K562 (cell line): ENCODE measurements around the gene ZNF8. TPM values are rescaled to one million over a fixed set of nuclear protein-coding genes. Genes with fewer than 3 reads are reported as not detected.

Experiments used
- BRCA1 ChIP-seq, 2 experiments: fragments of 450-650 bp in 1 of 2; sonication (generic) in 1 of 2; formaldehyde crosslinking in 1 of 2; IDR thresholded peaks; 2 replicates each; pipeline versions ENCODE4 v1.5.0 to v1.6.1; 2017 to 2020; ENCODE audit warnings: mild to moderate bottlenecking in 1 of 2, missing genetic modification reagents in 1 of 2
- CBFA2T3 ChIP-seq: fragments of 450-650 bp; IDR thresholded peaks from 2 replicates; pipeline ENCODE4 v1.6.1; 2017
- CBX1 ChIP-seq: sonication (generic); IDR thresholded peaks from 2 replicates; pipeline ENCODE4 v1.6.1; 2016; ENCODE audit warnings: antibody characterized with exemption, low read depth, mild to moderate bottlenecking
- GATA2 ChIP-seq: sonication (generic); formaldehyde crosslinking; IDR thresholded peaks from 2 replicates; pipeline ENCODE4 v1.4.0; 2020; ENCODE audit warnings: mild to moderate bottlenecking, missing genetic modification reagents
- HNRNPLL ChIP-seq: fragments of 200-400 bp; formaldehyde crosslinking; IDR thresholded peaks from 2 replicates; pipeline ENCODE4 v1.6.1; 2017; ENCODE audit warnings: low read length, low read depth, mild to moderate bottlenecking; ENCODE audit not compliant: poor library complexity, severe bottlenecking
- JUN ChIP-seq, 2 experiments: sonication (generic) in 1 of 2; formaldehyde crosslinking in 1 of 2; IDR thresholded peaks; 2 replicates each; pipeline versions ENCODE4 v1.6.1 to v1.8.0; 2012 to 2022; ENCODE audit warnings: borderline replicate concordance in 2 of 2, mild to moderate bottlenecking in 2 of 2, improper control_type of control experiment in 1 of 2, low read depth in 1 of 2, low read length in 1 of 2, missing genetic modification reagents in 1 of 2
- JUNB ChIP-seq: fragments of 450-650 bp; formaldehyde crosslinking; conservative IDR thresholded peaks from 2 replicates; pipeline ENCODE4 v1.4.0; 2020; ENCODE audit warnings: mild to moderate bottlenecking
- L3MBTL2 ChIP-seq: fragments of 450-650 bp; IDR thresholded peaks from 2 replicates; pipeline ENCODE4 v1.6.1; 2016; ENCODE audit warnings: mild to moderate bottlenecking, moderate library complexity
- MECOM ChIP-seq: fragments of 250-450 bp; sonication (Bioruptor Pico); IDR thresholded peaks from 2 replicates; pipeline ENCODE4 v1.8.0; 2022; ENCODE audit warnings: inconsistent platforms
- MYNN ChIP-seq, 2 experiments: sonication (generic); formaldehyde crosslinking in 1 of 2; IDR thresholded peaks; 2 replicates each; pipeline versions ENCODE4 v1.5.0 to v1.6.1; 2016 to 2020; ENCODE audit warnings: antibody characterized with exemption in 1 of 2, missing genetic modification reagents in 1 of 2
- PCBP1 ChIP-seq: fragments of 200-400 bp; formaldehyde crosslinking; IDR thresholded peaks from 2 replicates; pipeline ENCODE4 v1.6.1; 2018; ENCODE audit warnings: mild to moderate bottlenecking, low read depth, low read length; ENCODE audit not compliant: poor library complexity, severe bottlenecking
- POLR2G ChIP-seq: fragments of 200-400 bp; formaldehyde crosslinking; IDR thresholded peaks from 2 replicates; pipeline ENCODE4 v1.6.1; 2017; ENCODE audit warnings: low read depth, mild to moderate bottlenecking, antibody characterized with exemption, low read length, moderate library complexity
- RFX7 ChIP-seq: fragments of 250-450 bp; sonication (Bioruptor Pico); IDR thresholded peaks from 2 replicates; pipeline ENCODE4 v1.5.1; 2021; ENCODE audit warnings: mild to moderate bottlenecking
- SAFB2 ChIP-seq: fragments of 200-400 bp; formaldehyde crosslinking; IDR thresholded peaks from 2 replicates; pipeline ENCODE4 v1.6.1; 2018; ENCODE audit warnings: borderline replicate concordance, low read length, low read depth, moderate library complexity; ENCODE audit not compliant: severe bottlenecking
- SNIP1 ChIP-seq: fragments of 450-650 bp; IDR thresholded peaks from 2 replicates; pipeline ENCODE4 v1.7.1; 2017; ENCODE audit warnings: low read depth, mild to moderate bottlenecking
- STAG1 ChIP-seq: sonication (generic); formaldehyde crosslinking; IDR thresholded peaks from 2 replicates; pipeline ENCODE4 v1.5.0; 2020; ENCODE audit warnings: missing genetic modification reagents, borderline replicate concordance
- SUPT5H ChIP-seq: fragments of 450-650 bp; IDR thresholded peaks from 2 replicates; pipeline ENCODE4 v1.6.1; 2016
- TSC22D4 ChIP-seq: fragments of 450-650 bp; IDR thresholded peaks from 2 replicates; pipeline ENCODE4 v1.6.1; 2016; ENCODE audit warnings: missing genetic modification characterization, missing biosample characterization, control low read depth
- ZBTB17 ChIP-seq: fragments of 450-650 bp; formaldehyde crosslinking; IDR thresholded peaks from 2 replicates; pipeline ENCODE4 v1.4.0; 2020; ENCODE audit warnings: mild to moderate bottlenecking
- polyA plus RNA-seq, 8 experiments: library from polyadenylated mRNA; depleted of rRNA in 4 of 8; stranded (reverse) in 5 of 8; unstranded in 3 of 8; fragments of >200 nt; fragmentation: Nextera tagmentation in 2 of 8; fragmentation: Illumina TruSeq in 1 of 8; extraction: Ambion mirVana in 2 of 8; extraction: Trizol in 1 of 8; gene quantifications; 2 replicates each; pipeline versions ENCODE4 v1.2.1 to v1.2.3, GENCODE V29; 2011 to 2014; ENCODE audit warnings: inconsistent platforms in 1 of 8, missing spikeins in 1 of 8
- total RNA-seq, 7 experiments: library from RNA; depleted of rRNA in 6 of 7; stranded (reverse); fragments of >200 nt in 6 of 7; fragmentation: Illumina TruSeq in 2 of 7; extraction: Trizol in 2 of 7; gene quantifications; 2 replicates each; pipeline versions ENCODE4 v1.2.1 to v1.2.3, GENCODE V29; 2011 to 2021; ENCODE audit warnings: low replicate concordance in 1 of 7
- TF ChIP-seq, protein P1 (sequence below): fragments of 250-450 bp; sonication (Bioruptor Pico); IDR thresholded peaks from 2 replicates; pipeline ENCODE4 v1.4.0; 2020; ENCODE audit warnings: mild to moderate bottlenecking, moderate library complexity, borderline replicate concordance
- TF ChIP-seq, protein P2 (sequence below), 2 experiments: IDR thresholded peaks; 2 replicates each; pipeline ENCODE4 v1.6.1; 2012; ENCODE audit warnings: improper control_type of control experiment in 2 of 2, low read depth in 2 of 2, low read length in 2 of 2, borderline replicate concordance in 1 of 2
- TF ChIP-seq, protein P3 (sequence below): sonication (generic); formaldehyde crosslinking; IDR thresholded peaks from 2 replicates; pipeline ENCODE4 v1.4.0; 2020; ENCODE audit warnings: mild to moderate bottlenecking, missing genetic modification reagents

ZNF8 gene
- total and polyA plus RNA-seq, 9 of the 15 experiments (the other 6 are each of a cell fraction or from before 2014, with no cell fraction given), result 0.71 to 7.7 (median 4.7) TPM

- TF ChIP-seq JUN (IDR thresholded peaks at IDR 0.05; ENCODE audit: borderline replicate concordance, low read depth, low read length) (0 out of 2 replicates have a peak, but pooled peaks have one; percentile 30), JUN (CRISPR knock-in tag; IDR thresholded peaks at IDR 0.05; ENCODE audit: borderline replicate concordance) (no peak), CBX1 (peak; percentile 42; the same call in 1 of the 2 replicates), L3MBTL2 (peak; percentile 62), GATA2 (CRISPR knock-in tag) (no peak), SAFB2 (no peak), SNIP1 (no peak), TSC22D4 (tag) (no peak), RFX7 (no peak), JUNB (CRISPR knock-in tag) (no peak), SUPT5H (peak; percentile 88; the same call in 1 of the 2 replicates), MECOM (CRISPR knock-in tag) (no peak), STAG1 (CRISPR knock-in tag) (no peak), MYNN (IDR thresholded peaks at IDR 0.05) (peak; percentile 94), MYNN (CRISPR knock-in tag; IDR thresholded peaks at IDR 0.05) (no peak), CBFA2T3 (0 out of 2 replicates have a peak, but pooled peaks have one; percentile 11), POLR2G (peak; percentile 90), PCBP1 (peak; percentile 5), HNRNPLL (peak; percentile 80), BRCA1 (IDR thresholded peaks at IDR 0.05) (no peak), BRCA1 (CRISPR knock-in tag; IDR thresholded peaks at IDR 0.05) (no peak), ZBTB17 (CRISPR knock-in tag) (no peak)
- TF ChIP-seq, protein P1, sequence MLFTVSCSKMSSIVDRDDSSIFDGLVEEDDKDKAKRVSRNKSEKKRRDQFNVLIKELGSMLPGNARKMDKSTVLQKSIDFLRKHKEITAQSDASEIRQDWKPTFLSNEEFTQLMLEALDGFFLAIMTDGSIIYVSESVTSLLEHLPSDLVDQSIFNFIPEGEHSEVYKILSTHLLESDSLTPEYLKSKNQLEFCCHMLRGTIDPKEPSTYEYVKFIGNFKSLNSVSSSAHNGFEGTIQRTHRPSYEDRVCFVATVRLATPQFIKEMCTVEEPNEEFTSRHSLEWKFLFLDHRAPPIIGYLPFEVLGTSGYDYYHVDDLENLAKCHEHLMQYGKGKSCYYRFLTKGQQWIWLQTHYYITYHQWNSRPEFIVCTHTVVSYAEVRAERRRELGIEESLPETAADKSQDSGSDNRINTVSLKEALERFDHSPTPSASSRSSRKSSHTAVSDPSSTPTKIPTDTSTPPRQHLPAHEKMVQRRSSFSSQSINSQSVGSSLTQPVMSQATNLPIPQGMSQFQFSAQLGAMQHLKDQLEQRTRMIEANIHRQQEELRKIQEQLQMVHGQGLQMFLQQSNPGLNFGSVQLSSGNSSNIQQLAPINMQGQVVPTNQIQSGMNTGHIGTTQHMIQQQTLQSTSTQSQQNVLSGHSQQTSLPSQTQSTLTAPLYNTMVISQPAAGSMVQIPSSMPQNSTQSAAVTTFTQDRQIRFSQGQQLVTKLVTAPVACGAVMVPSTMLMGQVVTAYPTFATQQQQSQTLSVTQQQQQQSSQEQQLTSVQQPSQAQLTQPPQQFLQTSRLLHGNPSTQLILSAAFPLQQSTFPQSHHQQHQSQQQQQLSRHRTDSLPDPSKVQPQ, result no peak
- TF ChIP-seq, protein P2, sequence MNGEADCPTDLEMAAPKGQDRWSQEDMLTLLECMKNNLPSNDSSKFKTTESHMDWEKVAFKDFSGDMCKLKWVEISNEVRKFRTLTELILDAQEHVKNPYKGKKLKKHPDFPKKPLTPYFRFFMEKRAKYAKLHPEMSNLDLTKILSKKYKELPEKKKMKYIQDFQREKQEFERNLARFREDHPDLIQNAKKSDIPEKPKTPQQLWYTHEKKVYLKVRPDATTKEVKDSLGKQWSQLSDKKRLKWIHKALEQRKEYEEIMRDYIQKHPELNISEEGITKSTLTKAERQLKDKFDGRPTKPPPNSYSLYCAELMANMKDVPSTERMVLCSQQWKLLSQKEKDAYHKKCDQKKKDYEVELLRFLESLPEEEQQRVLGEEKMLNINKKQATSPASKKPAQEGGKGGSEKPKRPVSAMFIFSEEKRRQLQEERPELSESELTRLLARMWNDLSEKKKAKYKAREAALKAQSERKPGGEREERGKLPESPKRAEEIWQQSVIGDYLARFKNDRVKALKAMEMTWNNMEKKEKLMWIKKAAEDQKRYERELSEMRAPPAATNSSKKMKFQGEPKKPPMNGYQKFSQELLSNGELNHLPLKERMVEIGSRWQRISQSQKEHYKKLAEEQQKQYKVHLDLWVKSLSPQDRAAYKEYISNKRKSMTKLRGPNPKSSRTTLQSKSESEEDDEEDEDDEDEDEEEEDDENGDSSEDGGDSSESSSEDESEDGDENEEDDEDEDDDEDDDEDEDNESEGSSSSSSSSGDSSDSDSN (IDR thresholded peaks at IDR 0.05; ENCODE audit: borderline replicate concordance in 1 of 2, low read depth in 2 of 2, low read length in 2 of 2), result 0 out of 4 replicates have a peak, but pooled peaks have one; percentile 41 to 57
- TF ChIP-seq, protein P3, sequence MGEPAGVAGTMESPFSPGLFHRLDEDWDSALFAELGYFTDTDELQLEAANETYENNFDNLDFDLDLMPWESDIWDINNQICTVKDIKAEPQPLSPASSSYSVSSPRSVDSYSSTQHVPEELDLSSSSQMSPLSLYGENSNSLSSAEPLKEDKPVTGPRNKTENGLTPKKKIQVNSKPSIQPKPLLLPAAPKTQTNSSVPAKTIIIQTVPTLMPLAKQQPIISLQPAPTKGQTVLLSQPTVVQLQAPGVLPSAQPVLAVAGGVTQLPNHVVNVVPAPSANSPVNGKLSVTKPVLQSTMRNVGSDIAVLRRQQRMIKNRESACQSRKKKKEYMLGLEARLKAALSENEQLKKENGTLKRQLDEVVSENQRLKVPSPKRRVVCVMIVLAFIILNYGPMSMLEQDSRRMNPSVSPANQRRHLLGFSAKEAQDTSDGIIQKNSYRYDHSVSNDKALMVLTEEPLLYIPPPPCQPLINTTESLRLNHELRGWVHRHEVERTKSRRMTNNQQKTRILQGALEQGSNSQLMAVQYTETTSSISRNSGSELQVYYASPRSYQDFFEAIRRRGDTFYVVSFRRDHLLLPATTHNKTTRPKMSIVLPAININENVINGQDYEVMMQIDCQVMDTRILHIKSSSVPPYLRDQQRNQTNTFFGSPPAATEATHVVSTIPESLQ, result no peak; the same call in 1 of the 2 replicates
These were observed at the start of gene ZNF8 (continued) for GRCh38 chr19:58278541-58279041.
